Endodermal cell (in vitro differentiated cells): ENCODE data around the gene ARID1A. TPM values are rescaled to one million over a fixed set of nuclear protein-coding genes. Genes with fewer than 3 reads are reported as not detected.

Experiments used
- DNase-seq: peaks from one replicate; pipeline ENCODE4 v3.0.0-alpha.2; 2017
- H3K27ac ChIP-seq: 2 replicates; pipeline ENCODE4 v1.5.1; 2013; ENCODE audit warnings: mild to moderate bottlenecking, low read depth, low read length, moderate library complexity
- H3K27me3 ChIP-seq: 2 replicates; pipeline ENCODE4 v1.6.1; 2013; ENCODE audit warnings: mild to moderate bottlenecking, low read length, moderate library complexity; ENCODE audit not compliant: insufficient read depth, control insufficient read depth, poor library complexity, severe bottlenecking
- H3K36me3 ChIP-seq: 2 replicates; pipeline ENCODE4 v1.7.0; 2013; ENCODE audit warnings: mild to moderate bottlenecking, low read length, moderate library complexity; ENCODE audit not compliant: control insufficient read depth, insufficient read depth
- H3K4me1 ChIP-seq: one replicate; pipeline ENCODE4 v1.7.0; 2013; ENCODE audit warnings: low read length; ENCODE audit not compliant: control insufficient read depth, insufficient read depth
- H3K4me3 ChIP-seq: 2 replicates; pipeline ENCODE4 v1.5.1; 2013; ENCODE audit warnings: mild to moderate bottlenecking, low read length, moderate library complexity
- H3K9ac ChIP-seq: 2 replicates; pipeline ENCODE4 v1.6.1; 2013; ENCODE audit warnings: mild to moderate bottlenecking, low read length, moderate library complexity; ENCODE audit not compliant: poor library complexity, severe bottlenecking; ENCODE audit errors: extremely low read depth
- H3K9me3 ChIP-seq: 2 replicates; pipeline ENCODE4 v1.6.1; 2013; ENCODE audit warnings: mild to moderate bottlenecking, low read length, moderate library complexity; ENCODE audit not compliant: control insufficient read depth
- H3K27ac Mint-ChIP-seq: 2 replicates; pipeline ENCODE4 v1.8.0; 2020; ENCODE audit warnings: mixed read lengths
- H3K27me3 Mint-ChIP-seq: 2 replicates; pipeline ENCODE4 v1.8.0; 2021; ENCODE audit warnings: mild to moderate bottlenecking, mixed read lengths; ENCODE audit not compliant: insufficient read depth
- H3K36me3 Mint-ChIP-seq: 2 replicates; pipeline ENCODE4 v1.8.0; 2020; ENCODE audit warnings: low read depth, mixed read lengths
- H3K4me1 Mint-ChIP-seq: 2 replicates; pipeline ENCODE4 v1.8.0; 2020; ENCODE audit warnings: mixed read lengths
- H3K4me3 Mint-ChIP-seq: 2 replicates; pipeline ENCODE4 v1.8.0; 2020; ENCODE audit warnings: mild to moderate bottlenecking, moderate library complexity, mixed read lengths
- H3K9me3 Mint-ChIP-seq: 2 replicates; pipeline ENCODE4 v1.8.0; 2020; ENCODE audit warnings: mild to moderate bottlenecking, mixed read lengths
- CTCF ChIP-seq: fragments of 200-600 bp; sonication (generic); conservative IDR thresholded peaks from 2 replicates; pipeline ENCODE4 v1.5.0; 2021; ENCODE audit warnings: antibody characterized with exemption, mild to moderate bottlenecking
- WGBS, 2 experiments: methylation state at CpG; one replicate each; pipeline versions ENCODE4 v1.1.5 to v1.1.7; 2013; ENCODE audit warnings: missing lambda C conversion rate in 2 of 2, mixed read lengths in 1 of 2; ENCODE audit not compliant: insufficient coverage in 1 of 2, insufficient read length in 1 of 2; 5-methylcytosine and 5-hydroxymethylcytosine counted together
- total RNA-seq, 2 donors: library from RNA; stranded (reverse); fragmentation: NEBNext Ultra II Directional in 1 of 2; extraction: Animal tissue kit (Norgen Biotek cat#: 25700) in 1 of 2; gene quantifications; 2 replicates in 1 of 2; 3 replicates in 1 of 2; pipeline ENCODE4 v1.2.1, GENCODE V29; 2021

ARID1A gene
- total RNA-seq, 2 donors from 2014 or later, result 118 to 128 TPM

DNA sequence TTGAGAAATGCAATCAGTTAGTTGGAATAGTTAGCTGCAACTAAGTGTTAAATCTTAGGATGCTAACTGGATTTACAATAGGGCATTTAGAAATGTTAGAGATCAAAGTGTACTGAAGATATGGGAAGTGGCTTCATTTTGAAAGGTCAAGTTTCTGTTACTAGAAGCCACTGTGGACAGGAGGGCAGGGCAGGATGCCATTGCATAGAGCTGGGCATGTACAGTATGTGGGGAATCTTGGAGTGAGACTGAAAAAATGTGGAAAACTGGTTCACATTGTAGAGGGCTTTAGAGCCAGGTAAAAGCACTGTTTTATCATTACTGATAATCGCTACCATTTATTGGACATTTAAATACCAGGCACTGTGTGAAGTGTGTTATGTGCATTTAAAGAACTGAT lies 31.0 kb downstream of the ARID1A start:
- no peak overlapping the region for H3K27ac ChIP-seq
- Mint-ChIP-seq H3K4me1 (peaks cover 56% of the 10 kb centered on the region), H3K36me3 (peaks cover 15% of the 10 kb centered on the region), H3K27ac (no peak overlapping the region), H3K27me3 (no peaks in the 10 kb centered on the region), H3K4me3 (no peak overlapping the region), H3K9me3 (no peaks in the 10 kb centered on the region)
- H3K9me3 ChIP-seq, result no peaks in the 10 kb centered on the region
- peak overlapping the region; percentile 4 for H3K4me3 ChIP-seq
- peaks cover 30% of the 10 kb centered on the region for H3K4me1 ChIP-seq
- no peak for TF ChIP-seq CTCF
- peaks cover 29% of the 10 kb centered on the region for H3K36me3 ChIP-seq
- no peak for DNase-seq
- WGBS, 2 experiments, result 100% methylated on average over 1 of the region's 1 CpG
- no peak overlapping the region for H3K9ac ChIP-seq
- H3K27me3 ChIP-seq, result no peaks in the 10 kb centered on the region

DNA sequence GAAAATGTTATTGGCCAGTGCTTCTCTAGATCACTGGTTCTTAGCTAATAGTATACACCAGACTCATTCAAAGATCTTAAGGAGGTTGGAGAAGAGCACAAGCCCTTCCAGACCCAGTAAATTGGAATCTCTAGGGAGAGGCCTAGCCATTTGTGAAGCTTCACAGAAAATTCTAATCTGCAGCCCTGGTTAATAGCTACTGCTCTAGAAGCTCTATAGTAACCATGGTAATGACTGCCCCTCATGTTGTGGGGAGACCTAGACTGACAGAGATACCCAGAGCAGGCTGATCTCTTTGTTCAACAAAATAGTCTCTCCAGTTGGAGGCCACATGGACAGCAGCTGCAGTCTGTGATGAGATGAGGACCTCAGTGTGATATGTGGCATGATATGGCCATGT lies 31.7 kb downstream of the ARID1A start:
- Mint-ChIP-seq H3K4me3 (no peak overlapping the region), H3K27me3 (no peaks in the 10 kb centered on the region), H3K9me3 (no peaks in the 10 kb centered on the region), H3K36me3 (peaks cover 22% of the 10 kb centered on the region), H3K4me1 (peaks cover 49% of the 10 kb centered on the region), H3K27ac (no peak overlapping the region)
- Histone ChIP-seq H3K27me3 (no peaks in the 10 kb centered on the region), H3K9me3 (no peaks in the 10 kb centered on the region), H3K4me3 (no peak overlapping the region), H3K4me1 (peaks cover 28% of the 10 kb centered on the region), H3K27ac (no peak overlapping the region), H3K9ac (no peak overlapping the region), H3K36me3 (peaks cover 36% of the 10 kb centered on the region)
- DNase-seq, result no peak
- no peak for TF ChIP-seq CTCF

DNA sequence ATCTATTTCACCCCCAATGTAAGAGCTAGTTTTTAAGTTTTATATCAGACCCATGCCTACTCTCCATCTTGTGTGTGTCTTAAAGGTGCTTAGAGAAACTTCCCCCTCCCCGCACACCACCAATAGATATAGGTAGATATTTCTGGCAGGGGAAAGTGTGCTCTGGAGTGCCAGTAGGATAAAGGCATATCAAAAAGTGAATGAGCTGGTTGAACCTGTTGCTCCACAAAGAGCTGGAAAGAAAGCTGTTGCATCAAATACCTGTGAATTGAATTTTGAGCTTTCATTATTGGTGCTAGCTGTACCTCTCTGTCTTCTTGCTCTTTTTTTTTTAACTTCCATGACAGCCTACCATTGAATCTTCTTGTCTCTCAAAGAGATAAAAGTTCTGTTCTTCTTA lies 32.8 kb downstream of the ARID1A start:
- peaks cover 48% of the 10 kb centered on the region for H3K36me3 ChIP-seq
- no peak overlapping the region for H3K4me3 ChIP-seq
- H3K27me3 ChIP-seq, result no peaks in the 10 kb centered on the region
- H3K9me3 ChIP-seq, result no peaks in the 10 kb centered on the region
- Mint-ChIP-seq H3K4me3 (no peak overlapping the region), H3K9me3 (no peaks in the 10 kb centered on the region), H3K36me3 (peaks cover 34% of the 10 kb centered on the region), H3K4me1 (peaks cover 37% of the 10 kb centered on the region), H3K27me3 (no peaks in the 10 kb centered on the region), H3K27ac (peak overlapping the region; percentile 39)
- TF ChIP-seq CTCF, result no peak
- H3K9ac ChIP-seq, result no peak overlapping the region
- H3K27ac ChIP-seq, result no peak overlapping the region
- no peak for DNase-seq
- peaks cover 20% of the 10 kb centered on the region for H3K4me1 ChIP-seq
- no CpG with 5 or more reads among the region's 1 CpG for WGBS, 2 experiments
